Lung (tissue), 12 donors: Measurements from ENCODE around the gene GABPB1. TPM values are rescaled to one million over a fixed set of nuclear protein-coding genes. Genes with fewer than 3 reads are reported as not detected.

ENCODE experiments used
- ATAC-seq: fragments of 200-7000 bp; cut with Tn5 transposase; one replicate; pipeline ENCODE4 v1.9.1; 2020; ENCODE audit warnings: moderate number of reproducible peaks; ENCODE audit not compliant: insufficient read depth, low FRiP score
- DNase-seq, 3 donors: peaks; one replicate each; pipeline ENCODE4 v3.0.0-alpha.2; 2013 to 2017
- H3K27ac ChIP-seq, 2 donors: one replicate each; pipeline ENCODE4 v1.5.1; 2013; ENCODE audit warnings: mild to moderate bottlenecking in 2 of 2, moderate library complexity in 2 of 2, control low read depth in 1 of 2, inconsistent platforms in 1 of 2, low read depth in 1 of 2, low read length in 1 of 2
- H3K27me3 ChIP-seq, 3 donors: one replicate each; pipeline ENCODE4 v1.5.1; 2013; ENCODE audit warnings: low read length in 2 of 3; ENCODE audit not compliant: control insufficient read depth in 3 of 3, insufficient read depth in 3 of 3
- H3K36me3 ChIP-seq, 4 donors: one replicate each; pipeline ENCODE4 v1.5.1; 2013; ENCODE audit warnings: low read length in 4 of 4, mild to moderate bottlenecking in 1 of 4, moderate library complexity in 1 of 4; ENCODE audit not compliant: control insufficient read depth in 4 of 4, insufficient read depth in 4 of 4
- H3K4me1 ChIP-seq, 5 donors: one replicate each; pipeline ENCODE4 v1.5.1; 2013; ENCODE audit warnings: low read length in 5 of 5, mild to moderate bottlenecking in 2 of 5, moderate library complexity in 1 of 5; ENCODE audit not compliant: control insufficient read depth in 5 of 5, insufficient read depth in 5 of 5
- H3K4me3 ChIP-seq: one replicate; pipeline ENCODE4 v1.5.1; 2013; ENCODE audit warnings: mild to moderate bottlenecking, control low read depth, moderate library complexity
- H3K9ac ChIP-seq, 2 donors: one replicate each; pipeline ENCODE4 v1.5.1; 2013; ENCODE audit warnings: low read length in 2 of 2, control low read depth in 1 of 2; ENCODE audit not compliant: insufficient read depth in 1 of 2
- H3K9me3 ChIP-seq, 4 donors: one replicate each; pipeline ENCODE4 v1.5.1; 2013; ENCODE audit warnings: low read length in 3 of 4, mild to moderate bottlenecking in 1 of 4, moderate library complexity in 1 of 4; ENCODE audit not compliant: control insufficient read depth in 4 of 4, insufficient read depth in 3 of 4
- WGBS, 2 donors: extraction: QIAGEN DNeasy Blood & Tissue Kit; methylation state at CpG; one replicate each; pipeline ENCODE4 v1.1.7; 2013; 5-methylcytosine and 5-hydroxymethylcytosine counted together
- polyA plus RNA-seq, 2 donors: library from polyadenylated mRNA; stranded (reverse); fragments of 200-250 nt; gene quantifications; one replicate each; pipeline ENCODE4 v1.2.1, GENCODE V29; 2013
- total RNA-seq, 2 donors: library from RNA; depleted of rRNA in 1 of 2; stranded (reverse); fragments of >200 nt in 1 of 2; gene quantifications; one replicate each; pipeline ENCODE4 v1.2.1, GENCODE V29; 2014 to 2021
- TF ChIP-seq, protein P1 (sequence below): IDR thresholded peaks from 2 replicates; pipeline ENCODE4 v1.5.1; 2012; ENCODE audit warnings: mild to moderate bottlenecking; ENCODE audit errors: control extremely low read depth, extremely low read depth
- donor health status: control.
- donor health status: control.
- donor health status: Bipolar disorder and iron deficiency.
- donor health status: healthy.
- donor health status: DM: yes; HTN: yes; CAD: no.

The GABPB1 gene
- total and polyA plus RNA-seq, 4 donors, result 6.1 to 42.8 (median 13.6) TPM

DNA sequence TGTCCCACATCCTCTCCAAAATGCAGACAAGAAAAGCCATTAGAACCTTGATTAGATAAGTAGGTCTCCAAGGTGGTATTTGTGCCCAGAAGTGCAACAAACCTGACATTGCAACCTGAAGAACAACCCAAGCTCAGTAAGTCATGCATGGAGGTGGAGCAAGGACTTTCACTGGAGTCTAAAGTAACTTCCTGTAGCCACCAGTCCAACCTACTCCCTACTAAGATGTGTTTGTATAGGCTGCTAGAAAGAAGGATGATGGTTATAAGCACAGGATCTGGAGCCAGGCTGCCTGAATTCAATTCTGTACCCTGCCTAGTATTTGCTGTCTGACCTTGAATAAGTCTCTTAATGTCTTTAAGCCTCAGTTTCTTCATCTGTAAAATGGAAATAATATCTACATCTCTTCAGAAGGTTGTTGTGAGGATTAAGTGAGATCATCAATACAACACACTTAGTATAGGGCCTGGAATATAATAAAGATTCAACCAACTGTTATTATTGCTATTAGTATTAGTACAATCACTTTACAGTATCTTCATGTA lies 121.7 kb downstream of the GABPB1 start:
- DNase-seq (no peak), ATAC-seq (no peak)
- H3K9ac ChIP-seq, result no peak overlapping the region
- no peak overlapping the region for H3K4me3 ChIP-seq
- H3K27me3 ChIP-seq, result no peaks in the 10 kb centered on the region
- TF ChIP-seq, protein P1, sequence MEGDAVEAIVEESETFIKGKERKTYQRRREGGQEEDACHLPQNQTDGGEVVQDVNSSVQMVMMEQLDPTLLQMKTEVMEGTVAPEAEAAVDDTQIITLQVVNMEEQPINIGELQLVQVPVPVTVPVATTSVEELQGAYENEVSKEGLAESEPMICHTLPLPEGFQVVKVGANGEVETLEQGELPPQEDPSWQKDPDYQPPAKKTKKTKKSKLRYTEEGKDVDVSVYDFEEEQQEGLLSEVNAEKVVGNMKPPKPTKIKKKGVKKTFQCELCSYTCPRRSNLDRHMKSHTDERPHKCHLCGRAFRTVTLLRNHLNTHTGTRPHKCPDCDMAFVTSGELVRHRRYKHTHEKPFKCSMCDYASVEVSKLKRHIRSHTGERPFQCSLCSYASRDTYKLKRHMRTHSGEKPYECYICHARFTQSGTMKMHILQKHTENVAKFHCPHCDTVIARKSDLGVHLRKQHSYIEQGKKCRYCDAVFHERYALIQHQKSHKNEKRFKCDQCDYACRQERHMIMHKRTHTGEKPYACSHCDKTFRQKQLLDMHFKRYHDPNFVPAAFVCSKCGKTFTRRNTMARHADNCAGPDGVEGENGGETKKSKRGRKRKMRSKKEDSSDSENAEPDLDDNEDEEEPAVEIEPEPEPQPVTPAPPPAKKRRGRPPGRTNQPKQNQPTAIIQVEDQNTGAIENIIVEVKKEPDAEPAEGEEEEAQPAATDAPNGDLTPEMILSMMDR, result no peak
- H3K27ac ChIP-seq, result no peak overlapping the region
- H3K4me1 ChIP-seq, result no peaks in the 10 kb centered on the region
- H3K36me3 ChIP-seq, result no peaks in the 10 kb centered on the region
- H3K9me3 ChIP-seq, result no peaks in the 10 kb centered on the region

DNA sequence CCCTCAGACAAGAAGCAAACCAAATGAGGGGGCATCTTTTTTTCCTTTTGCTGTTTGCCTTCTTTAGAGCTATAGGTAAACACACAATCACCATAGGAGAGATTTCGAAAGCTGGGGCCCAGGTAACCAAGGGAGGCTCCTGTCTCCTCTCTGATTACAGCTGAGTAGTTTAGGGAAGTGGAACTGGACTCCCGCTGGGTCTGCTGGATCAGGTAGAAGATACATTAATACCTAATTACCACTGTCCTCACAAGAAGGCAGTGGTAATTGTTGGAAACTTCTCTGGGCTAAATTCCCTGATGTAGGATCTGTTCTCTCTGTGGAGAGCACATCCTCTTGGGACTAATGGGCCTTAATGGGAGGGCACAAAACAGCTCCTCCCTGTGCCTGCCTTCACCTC lies 122.2 kb downstream of the GABPB1 start:
- ATAC-seq (no peak), DNase-seq (no peak)
- Histone ChIP-seq H3K27ac (no peak overlapping the region), H3K9ac (no peak overlapping the region), H3K4me3 (no peak overlapping the region), H3K4me1 (no peaks in the 10 kb centered on the region), H3K9me3 (no peaks in the 10 kb centered on the region), H3K27me3 (no peaks in the 10 kb centered on the region), H3K36me3 (no peaks in the 10 kb centered on the region)
- 70 to 74% methylated on average over 2 of the region's 2 CpGs for WGBS, 2 donors
- TF ChIP-seq, protein P1, result no peak

DNA sequence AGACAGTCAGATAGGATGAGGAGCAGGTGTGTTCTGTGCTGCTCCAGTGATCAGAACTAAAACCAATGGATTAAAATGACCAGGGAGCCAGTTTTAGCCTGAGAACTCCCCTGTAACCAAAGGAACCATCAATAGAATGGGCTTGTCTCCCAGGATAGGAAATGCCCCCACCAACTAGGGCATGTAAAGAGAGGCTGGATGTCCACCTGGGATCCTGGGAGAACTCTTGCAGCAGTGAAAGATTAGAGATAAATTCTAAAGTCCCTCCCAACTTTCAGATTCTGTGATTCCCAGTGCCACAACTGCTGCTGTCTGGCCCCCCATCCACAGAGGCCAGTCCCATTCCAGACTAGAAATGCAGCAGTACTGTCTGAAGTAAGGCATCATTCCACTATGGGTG lies 123.2 kb downstream of the GABPB1 start:
- no peaks in the 10 kb centered on the region for H3K9me3 ChIP-seq
- ATAC-seq, result no peak
- H3K4me1 ChIP-seq, result no peaks in the 10 kb centered on the region
- no peak for DNase-seq
- H3K27me3 ChIP-seq, result no peaks in the 10 kb centered on the region
- H3K9ac ChIP-seq, result no peak overlapping the region
- TF ChIP-seq, protein P1, result no peak
- no peak overlapping the region for H3K4me3 ChIP-seq
- no peak overlapping the region for H3K27ac ChIP-seq
- no peaks in the 10 kb centered on the region for H3K36me3 ChIP-seq

DNA sequence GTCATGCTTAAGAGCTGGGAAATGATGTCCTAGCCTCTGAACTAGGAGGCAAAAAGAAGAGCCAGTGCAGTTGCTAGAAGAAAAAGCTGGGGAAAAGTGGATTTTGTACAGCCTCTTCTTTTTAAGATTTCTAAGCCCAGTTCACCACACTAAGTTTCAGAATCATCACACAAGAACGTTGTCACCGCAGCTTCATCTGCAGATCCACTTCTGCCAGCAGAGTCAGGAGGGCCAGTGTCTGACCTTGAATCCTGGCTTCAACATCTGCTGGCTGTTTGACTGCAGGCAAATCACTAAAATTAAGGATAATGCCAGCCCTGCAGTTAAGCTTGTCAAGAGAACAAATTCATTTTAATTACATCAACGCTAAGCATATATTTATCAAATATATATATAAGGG lies 125.7 kb downstream of the GABPB1 start:
- Histone ChIP-seq H3K27ac (no peak overlapping the region), H3K36me3 (no peaks in the 10 kb centered on the region)

More for the DNA sequence above, 125.7 kb downstream of the GABPB1 start:
- ATAC-seq (no peak), DNase-seq (no peak)
- TF ChIP-seq, protein P1, result no peak
- Histone ChIP-seq H3K9ac (no peak overlapping the region), H3K9me3 (no peaks in the 10 kb centered on the region), H3K4me3 (no peak overlapping the region), H3K4me1 (no peaks in the 10 kb centered on the region), H3K27me3 (no peaks in the 10 kb centered on the region)
- WGBS, 2 donors, result 89 to 97% methylated on average over 3 of the region's 3 CpGs
